MCF 10A (cell line): ENCODE measurements around the gene IGFL4. TPM values are rescaled to one million over a fixed set of nuclear protein-coding genes. Genes with fewer than 3 reads are reported as not detected.

Source experiments
- BruUV-seq: library from RNA; stranded (reverse); fragments of 400-500 nt; replicated peaks from 2 replicates; lab custom pipeline; 2021; lab: Mats Ljungman, UMichigan
- CTCF ChIA-PET: fragments of 300-600 bp; sonication (Branson Sonifier 250); formaldehyde crosslinking; extraction: SDS; loops from one replicate; lab custom pipeline; 2021; ENCODE audit warnings: antibody characterized with exemption, inconsistent platforms; lab: Yijun Ruan, JAX
- POLR2A ChIA-PET: fragments of 300-600, 350-650 bp; sonication (Branson Sonifier 250); formaldehyde crosslinking; extraction: SDS; loops from one replicate; lab custom pipeline; 2020; ENCODE audit warnings: antibody characterized with exemption, inconsistent platforms; lab: Yijun Ruan, JAX
- DNase-seq: peaks from one replicate; pipeline ENCODE4 v3.0.0-alpha.2; 2018; ENCODE audit not compliant: unreplicated experiment
- H3K27ac Mint-ChIP-seq: one replicate; pipeline ENCODE4 v1.8.0; 2022; ENCODE audit warnings: mild to moderate bottlenecking, low read depth, mixed read lengths; ENCODE audit not compliant: unreplicated experiment
- H3K27me3 Mint-ChIP-seq: one replicate; pipeline ENCODE4 v1.8.0; 2022; ENCODE audit warnings: mixed read lengths; ENCODE audit not compliant: insufficient read depth, unreplicated experiment
- H3K36me3 Mint-ChIP-seq: one replicate; pipeline ENCODE4 v1.8.0; 2022; ENCODE audit warnings: mild to moderate bottlenecking, moderate library complexity, mixed read lengths; ENCODE audit not compliant: insufficient read depth, unreplicated experiment
- H3K4me1 Mint-ChIP-seq: one replicate; pipeline ENCODE4 v1.8.0; 2022; ENCODE audit warnings: mixed read lengths; ENCODE audit not compliant: insufficient read depth, unreplicated experiment
- H3K4me3 Mint-ChIP-seq: one replicate; pipeline ENCODE4 v1.8.0; 2022; ENCODE audit warnings: mild to moderate bottlenecking, moderate library complexity, mixed read lengths; ENCODE audit not compliant: unreplicated experiment
- H3K9me3 Mint-ChIP-seq: one replicate; pipeline ENCODE4 v1.8.0; 2022; ENCODE audit warnings: mixed read lengths; ENCODE audit not compliant: unreplicated experiment
- CTCF ChIP-seq: fragments of 200-600 bp; IDR thresholded peaks from one replicate; pipeline ENCODE4 v1.8.0; 2022; ENCODE audit warnings: antibody characterized with exemption, mild to moderate bottlenecking; ENCODE audit not compliant: unreplicated experiment
- intact Hi-C: fragments of 100-400 bp; cut with micrococcal nuclease; formaldehyde crosslinking; loops from 2 replicates; pipeline ENCODE4 v1.14.1; 2022
- total RNA-seq: library from RNA; stranded (reverse); gene quantifications from 2 replicates; pipeline ENCODE4 v1.2.3, GENCODE V29; 2022

IGFL4 gene
- total RNA-seq, 1 experiment from 2014 or later, result not detected

DNA sequence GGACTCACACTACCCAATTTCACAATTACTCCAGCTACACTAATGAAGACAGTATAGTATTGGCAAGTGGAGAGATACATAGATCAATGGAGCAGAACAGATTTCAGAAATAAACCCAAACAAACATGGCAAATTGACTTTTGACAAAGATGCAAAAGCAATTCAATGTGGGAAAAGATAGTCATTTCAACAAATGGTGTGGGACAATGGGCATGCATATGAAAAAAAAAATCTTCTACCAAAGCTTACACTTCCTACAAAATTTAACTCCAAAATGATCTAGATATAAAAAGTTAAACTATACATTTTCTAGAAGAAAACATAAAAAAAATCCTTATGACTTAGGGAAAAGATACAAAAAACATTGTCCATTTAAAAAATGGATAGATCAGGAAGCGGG lies 2.7 kb upstream of the IGFL4 start:
- H3K4me1 Mint-ChIP-seq, result peaks cover 12% of the 10 kb centered on the region
- peaks cover 60% of the 10 kb centered on the region for H3K27me3 Mint-ChIP-seq
- H3K4me3 Mint-ChIP-seq, result no peak overlapping the region
- CTCF ChIA-PET, result interaction anchor here (0.7 to 4.2 kb wide), 5 partner anchors 10 to 671 kb away, joined by 3 to 28 read pairs (median 4); no protein-coding TSS in a partner anchor
- no TSS peak for BruUV-seq
- no peak overlapping the region for H3K27ac Mint-ChIP-seq
- H3K36me3 Mint-ChIP-seq, result no peaks in the 10 kb centered on the region
- H3K9me3 Mint-ChIP-seq, result no peaks in the 10 kb centered on the region
- no peak for DNase-seq
- intact Hi-C loops, result no loop called here
- POLR2A ChIA-PET, result interaction anchor here (0.8 to 3.5 kb wide), 4 partner anchors 12 to 27 kb away, joined by 3 to 17 read pairs (median 5); no protein-coding TSS in a partner anchor
- TF ChIP-seq CTCF, result no peak

- DNase-seq, result no peak
- no peaks in the 10 kb centered on the region for H3K9me3 Mint-ChIP-seq
- H3K27me3 Mint-ChIP-seq, result peaks cover 50% of the 10 kb centered on the region
- intact Hi-C loops, result no loop called here
- TF ChIP-seq CTCF, result no peak
- no peaks in the 10 kb centered on the region for H3K36me3 Mint-ChIP-seq
- H3K4me3 Mint-ChIP-seq, result no peak overlapping the region
- BruUV-seq, result no TSS peak
- POLR2A ChIA-PET, result interaction anchor here (0.6 to 3.5 kb wide), 8 partner anchors 9 to 28 kb away, joined by 3 to 17 read pairs (median 3); no protein-coding TSS in a partner anchor
- H3K27ac Mint-ChIP-seq, result no peak overlapping the region
- CTCF ChIA-PET, result interaction anchor here (0.8 to 4.2 kb wide), 4 partner anchors 10 to 223 kb away, joined by 4 to 28 read pairs (median 14); no protein-coding TSS in a partner anchor
- peaks cover 12% of the 10 kb centered on the region for H3K4me1 Mint-ChIP-seq
Observed at GRCh38 chr19:46042252-46042883, 1.6 kb upstream of the IGFL4 start.

DNA sequence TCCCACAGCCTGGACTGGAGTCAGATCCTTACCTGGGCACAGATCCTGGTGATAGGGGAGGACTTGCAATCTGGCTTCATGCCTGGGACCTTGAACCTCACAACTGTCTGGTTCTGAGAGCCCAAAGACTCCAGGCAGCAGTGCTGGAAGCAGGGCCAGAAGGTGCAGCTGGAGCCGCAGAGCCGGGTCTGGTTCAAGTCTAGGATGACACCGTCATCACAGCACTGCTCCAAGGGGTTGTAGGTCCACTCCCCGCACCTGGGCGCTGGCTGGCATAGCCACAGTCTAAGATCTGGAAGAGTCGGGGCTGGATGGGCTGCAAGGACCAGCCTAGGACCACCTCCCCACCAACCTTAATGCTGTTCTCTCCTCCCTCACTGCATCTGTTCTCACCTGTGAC lies 677 bp downstream of the IGFL4 start:
- Mint-ChIP-seq H3K4me3 (no peak overlapping the region), H3K27me3 (peaks cover 37% of the 10 kb centered on the region), H3K36me3 (no peaks in the 10 kb centered on the region), H3K27ac (no peak overlapping the region), H3K4me1 (peaks cover 12% of the 10 kb centered on the region), H3K9me3 (no peaks in the 10 kb centered on the region)
- CTCF ChIA-PET, result interaction anchor here (0.5 to 4.2 kb wide), 7 partner anchors 11 to 307 kb away, joined by 3 to 28 read pairs (median 6); no protein-coding TSS in a partner anchor
- TF ChIP-seq CTCF, result no peak
- DNase-seq, result no peak
- intact Hi-C loops, result no loop called here
- no TSS peak for BruUV-seq
- POLR2A ChIA-PET, result interaction anchor here (0.5 to 3.5 kb wide), 4 partner anchors 22 to 104 kb away, joined by 3 to 17 read pairs (median 6); no protein-coding TSS in a partner anchor

GRCh38 chr19:46036744-46037128 lies 4.1 kb downstream of the IGFL4 start:
- intact Hi-C loops, result no loop called here
- Mint-ChIP-seq H3K4me1 (peaks cover 12% of the 10 kb centered on the region), H3K27ac (no peak overlapping the region), H3K9me3 (no peaks in the 10 kb centered on the region), H3K27me3 (peaks cover 13% of the 10 kb centered on the region), H3K36me3 (no peaks in the 10 kb centered on the region), H3K4me3 (no peak overlapping the region)
- TF ChIP-seq CTCF, result no peak
- no TSS peak for BruUV-seq
- CTCF ChIA-PET, result interaction anchor here (0.7 to 2.2 kb wide), 4 partner anchors 15 to 152 kb away, joined by 3 to 9 read pairs (median 3); no protein-coding TSS in a partner anchor
- no peak for DNase-seq
- POLR2A ChIA-PET, result interaction anchor here (0.7 to 1.1 kb wide), 3 partner anchors 29 to 43 kb away, joined by 3 to 5 read pairs (median 3); no protein-coding TSS in a partner anchor
